HG02840 (cell line): ENCODE measurements around the gene FEZF2.

Experiments
- ATAC-seq: cut with Tn5 transposase; IDR thresholded peaks from one replicate; pipeline ENCODE4 v1.9.1; 2021; ENCODE audit warnings: mild to moderate bottlenecking, moderate library complexity, moderate number of reproducible peaks; ENCODE audit not compliant: unreplicated experiment, low FRiP score

FEZF2 gene

DNA sequence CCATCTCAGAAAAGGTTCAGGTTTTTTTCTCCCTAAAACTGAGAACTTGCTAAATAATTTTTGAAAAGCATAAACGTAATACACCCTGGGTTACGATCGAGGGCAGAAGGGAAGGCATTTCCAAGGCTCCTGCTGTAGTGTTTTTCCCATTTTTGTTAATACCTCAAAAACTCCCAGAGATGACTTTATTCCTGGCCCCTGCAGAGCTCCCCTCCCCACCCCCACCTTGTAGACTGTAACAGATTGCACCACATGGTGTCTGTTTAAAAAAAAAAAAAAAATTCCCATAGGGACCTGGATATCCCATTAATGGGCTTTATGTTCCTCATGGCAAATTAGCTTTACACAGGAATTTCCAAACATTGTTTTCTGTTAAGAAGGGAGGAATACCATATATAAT lies 38.2 kb downstream of the FEZF2 start:
- no peak for ATAC-seq

- ATAC-seq: no peak
These were observed 40.5 kb downstream of the FEZF2 start for GRCh38 chr3:62332835-62333244.

DNA sequence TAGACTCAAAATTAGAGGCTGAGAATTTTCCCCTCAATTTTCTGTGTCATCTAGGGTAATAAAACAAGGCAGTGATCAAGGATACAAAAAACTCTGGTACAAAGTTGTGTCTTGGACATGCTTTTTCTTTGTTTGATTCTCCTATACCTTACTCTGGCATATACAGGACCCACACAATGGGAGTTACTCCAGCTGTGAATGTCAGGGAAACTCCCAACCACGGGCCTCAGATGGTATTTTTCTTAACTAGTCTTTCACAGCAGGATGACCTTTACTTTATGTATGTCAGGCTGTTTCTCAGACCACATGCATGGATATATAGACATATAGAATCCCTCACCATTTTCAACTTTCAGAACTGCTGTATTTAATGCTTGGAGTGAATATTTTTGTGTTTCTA lies 41.3 kb downstream of the FEZF2 start:
- no peak for ATAC-seq

GRCh38 chr3:62329971-62330370 lies 43.4 kb downstream of the FEZF2 start:
- ATAC-seq: no peak

GRCh38 chr3:62325896-62326295 lies 47.5 kb downstream of the FEZF2 start:
- no peak for ATAC-seq

GRCh38 chr3:62323241-62323640 lies 50.1 kb downstream of the FEZF2 start:
- ATAC-seq: no peak
